ENCODE data around the gene IGF2. TPM values are rescaled to one million over a fixed set of nuclear protein-coding genes. Genes with fewer than 3 reads are reported as not detected.

IGF2 gene
- total RNA-seq, 1 experiment from 2014 or later, result 1.5 TPM

DNA sequence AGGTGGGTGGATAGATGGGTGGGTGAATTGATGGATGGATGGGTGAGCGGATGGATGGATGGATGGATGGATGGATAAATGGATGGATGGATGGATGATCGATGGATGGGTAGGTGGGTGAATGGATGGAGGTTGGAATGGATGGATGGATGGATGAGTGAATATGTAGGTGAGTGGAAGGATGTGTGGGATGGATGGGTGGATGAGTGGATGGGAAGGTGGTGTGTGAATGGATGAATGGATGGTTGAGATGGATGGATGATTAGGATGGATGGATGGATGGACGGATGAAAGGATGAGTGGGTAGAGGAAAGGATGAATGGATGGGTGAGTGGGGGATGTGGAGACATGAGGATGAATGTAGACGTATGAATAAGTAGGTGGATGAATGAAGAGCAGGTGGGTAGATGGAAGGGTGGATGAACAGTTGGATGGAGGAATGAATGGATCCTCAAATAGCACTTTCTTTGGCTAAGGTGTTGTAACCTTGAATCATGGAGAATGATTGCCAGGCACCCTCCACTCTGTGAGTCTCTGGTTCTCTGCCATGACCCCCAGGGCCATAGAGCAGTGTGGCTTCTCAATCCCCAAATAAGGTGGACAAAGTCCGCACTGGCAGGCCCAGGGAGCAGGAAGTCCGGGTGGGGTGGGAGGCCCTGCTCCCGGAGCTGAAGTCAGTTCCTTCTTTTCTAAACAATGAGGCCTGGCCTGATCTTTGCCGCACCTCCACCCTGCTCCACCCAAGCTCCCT, 36.9 kb downstream of the IGF2 start:
- TF ChIP-seq TEAD4 (CRISPR knock-in tag; IDR thresholded peaks at IDR 0.05) (no peak), ZNF416 (CRISPR knock-in tag; IDR thresholded peaks at IDR 0.05) (no peak), ETV6 (CRISPR knock-in tag; IDR thresholded peaks at IDR 0.05) (no peak), KAT7 (CRISPR knock-in tag; IDR thresholded peaks at IDR 0.05; ENCODE audit: borderline replicate concordance) (no peak)
- Mint-ChIP-seq H3K4me3 (no peak overlapping the region), H3K36me3 (no peaks in the 10 kb centered on the region), H3K27ac (no peak overlapping the region), H3K27me3 (ENCODE audit: low read depth) (no peaks in the 10 kb centered on the region; the same call in 1 of the 2 replicates), H3K4me1 (peaks cover 12% of the 10 kb centered on the region), H3K9me3 (peaks cover 4% of the 10 kb centered on the region; the same call in 1 of the 2 replicates)
- ChIA-PET POLR2A (no interaction called here), CTCF (interaction anchor here (1.0 kb wide), 1 partner anchor 54 kb away, joined by 3 read pairs; no protein-coding TSS in a partner anchor)
- no peak for ATAC-seq
- DNase-seq (ENCODE audit: low spot score), result no peak

DNA sequence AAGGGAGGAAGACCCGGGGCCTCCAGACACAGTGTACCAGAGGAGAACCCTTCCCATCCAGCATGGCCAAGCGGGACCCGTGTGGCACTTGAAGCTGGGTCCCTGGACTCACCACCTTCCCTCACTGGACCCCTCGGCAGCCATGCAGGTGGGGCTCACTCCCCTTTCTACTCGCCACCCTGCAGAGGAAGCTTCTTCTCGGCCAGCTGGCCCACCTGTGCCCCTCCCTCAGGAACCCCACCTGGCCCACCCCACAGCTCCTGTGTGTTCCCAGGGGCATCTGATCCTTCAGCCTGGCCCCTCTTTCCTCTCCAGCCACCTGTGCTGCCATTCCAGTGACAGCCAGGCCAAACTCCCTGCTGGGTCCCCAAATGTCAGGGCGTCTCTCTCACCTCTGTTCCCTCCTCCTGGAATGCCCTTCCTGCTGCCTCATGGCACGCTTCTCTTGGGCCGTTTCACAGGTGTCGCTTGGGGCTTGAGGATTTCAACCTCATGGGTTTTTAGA, 38.0 kb downstream of the IGF2 start:
- TF ChIP-seq, protein P1, sequence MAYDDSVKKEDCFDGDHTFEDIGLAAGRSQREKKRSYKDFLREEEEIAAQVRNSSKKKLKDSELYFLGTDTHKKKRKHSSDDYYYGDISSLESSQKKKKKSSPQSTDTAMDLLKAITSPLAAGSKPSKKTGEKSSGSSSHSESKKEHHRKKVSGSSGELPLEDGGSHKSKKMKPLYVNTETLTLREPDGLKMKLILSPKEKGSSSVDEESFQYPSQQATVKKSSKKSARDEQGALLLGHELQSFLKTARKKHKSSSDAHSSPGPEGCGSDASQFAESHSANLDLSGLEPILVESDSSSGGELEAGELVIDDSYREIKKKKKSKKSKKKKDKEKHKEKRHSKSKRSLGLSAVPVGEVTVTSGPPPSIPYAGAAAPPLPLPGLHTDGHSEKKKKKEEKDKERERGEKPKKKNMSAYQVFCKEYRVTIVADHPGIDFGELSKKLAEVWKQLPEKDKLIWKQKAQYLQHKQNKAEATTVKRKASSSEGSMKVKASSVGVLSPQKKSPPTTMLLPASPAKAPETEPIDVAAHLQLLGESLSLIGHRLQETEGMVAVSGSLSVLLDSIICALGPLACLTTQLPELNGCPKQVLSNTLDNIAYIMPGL (CRISPR knock-in tag; IDR thresholded peaks at IDR 0.05), result no peak
- TF ChIP-seq, protein P2, sequence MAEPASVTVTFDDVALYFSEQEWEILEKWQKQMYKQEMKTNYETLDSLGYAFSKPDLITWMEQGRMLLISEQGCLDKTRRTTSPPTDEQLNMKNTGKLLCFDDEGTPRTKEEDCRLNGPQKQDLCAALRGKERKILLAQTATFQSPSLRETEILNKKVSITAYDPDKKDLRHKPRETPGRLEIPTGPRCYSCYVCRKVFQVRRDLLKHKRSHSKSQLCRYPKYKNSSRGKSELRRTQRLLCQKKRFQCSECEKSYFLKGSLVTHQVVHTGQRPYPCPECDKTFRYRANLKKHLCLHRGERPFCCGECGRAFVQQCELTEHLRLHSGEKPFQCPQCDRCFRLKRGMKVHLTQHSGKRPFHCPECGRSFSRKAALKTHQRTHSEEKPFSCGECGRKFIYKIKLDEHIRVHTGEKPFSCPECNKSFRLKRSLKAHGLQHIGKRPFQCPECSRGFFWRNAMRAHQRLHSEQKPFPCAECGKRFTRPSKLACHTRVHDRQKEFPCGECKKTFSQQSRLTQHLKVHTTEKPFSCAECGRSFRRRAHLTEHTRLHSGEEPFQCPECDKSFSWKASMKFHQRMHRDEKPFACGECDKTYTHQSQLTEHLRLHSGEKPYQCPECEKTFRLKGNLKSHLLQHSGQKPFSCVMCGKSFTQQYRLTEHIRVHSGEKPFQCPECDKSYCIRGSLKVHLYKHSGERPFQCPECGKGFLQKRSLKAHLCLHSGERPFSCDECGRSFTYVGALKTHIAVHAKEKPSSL (CRISPR knock-in tag; conservative IDR thresholded peaks at IDR 0.05), result no peak
- TF ChIP-seq HMGA2 (CRISPR knock-in tag; IDR thresholded peaks at IDR 0.05), result no peak
- TF ChIP-seq, protein P3, sequence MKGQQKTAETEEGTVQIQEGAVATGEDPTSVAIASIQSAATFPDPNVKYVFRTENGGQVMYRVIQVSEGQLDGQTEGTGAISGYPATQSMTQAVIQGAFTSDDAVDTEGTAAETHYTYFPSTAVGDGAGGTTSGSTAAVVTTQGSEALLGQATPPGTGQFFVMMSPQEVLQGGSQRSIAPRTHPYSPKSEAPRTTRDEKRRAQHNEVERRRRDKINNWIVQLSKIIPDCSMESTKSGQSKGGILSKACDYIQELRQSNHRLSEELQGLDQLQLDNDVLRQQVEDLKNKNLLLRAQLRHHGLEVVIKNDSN (CRISPR knock-in tag; IDR thresholded peaks at IDR 0.05), result no peak
- TF ChIP-seq, protein P4, sequence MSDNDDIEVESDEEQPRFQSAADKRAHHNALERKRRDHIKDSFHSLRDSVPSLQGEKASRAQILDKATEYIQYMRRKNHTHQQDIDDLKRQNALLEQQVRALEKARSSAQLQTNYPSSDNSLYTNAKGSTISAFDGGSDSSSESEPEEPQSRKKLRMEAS (CRISPR knock-in tag; IDR thresholded peaks at IDR 0.05), result no peak
- TF ChIP-seq, protein P5, sequence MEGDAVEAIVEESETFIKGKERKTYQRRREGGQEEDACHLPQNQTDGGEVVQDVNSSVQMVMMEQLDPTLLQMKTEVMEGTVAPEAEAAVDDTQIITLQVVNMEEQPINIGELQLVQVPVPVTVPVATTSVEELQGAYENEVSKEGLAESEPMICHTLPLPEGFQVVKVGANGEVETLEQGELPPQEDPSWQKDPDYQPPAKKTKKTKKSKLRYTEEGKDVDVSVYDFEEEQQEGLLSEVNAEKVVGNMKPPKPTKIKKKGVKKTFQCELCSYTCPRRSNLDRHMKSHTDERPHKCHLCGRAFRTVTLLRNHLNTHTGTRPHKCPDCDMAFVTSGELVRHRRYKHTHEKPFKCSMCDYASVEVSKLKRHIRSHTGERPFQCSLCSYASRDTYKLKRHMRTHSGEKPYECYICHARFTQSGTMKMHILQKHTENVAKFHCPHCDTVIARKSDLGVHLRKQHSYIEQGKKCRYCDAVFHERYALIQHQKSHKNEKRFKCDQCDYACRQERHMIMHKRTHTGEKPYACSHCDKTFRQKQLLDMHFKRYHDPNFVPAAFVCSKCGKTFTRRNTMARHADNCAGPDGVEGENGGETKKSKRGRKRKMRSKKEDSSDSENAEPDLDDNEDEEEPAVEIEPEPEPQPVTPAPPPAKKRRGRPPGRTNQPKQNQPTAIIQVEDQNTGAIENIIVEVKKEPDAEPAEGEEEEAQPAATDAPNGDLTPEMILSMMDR (IDR thresholded peaks at IDR 0.05), result no peak
- no peak for TF ChIP-seq TEAD4 (CRISPR knock-in tag; IDR thresholded peaks at IDR 0.05)
- TF ChIP-seq ZNF416 (CRISPR knock-in tag; IDR thresholded peaks at IDR 0.05), result no peak
- no peak for TF ChIP-seq OVOL2 (CRISPR knock-in tag; IDR thresholded peaks at IDR 0.05; ENCODE audit: borderline replicate concordance)
- TF ChIP-seq, protein P6, sequence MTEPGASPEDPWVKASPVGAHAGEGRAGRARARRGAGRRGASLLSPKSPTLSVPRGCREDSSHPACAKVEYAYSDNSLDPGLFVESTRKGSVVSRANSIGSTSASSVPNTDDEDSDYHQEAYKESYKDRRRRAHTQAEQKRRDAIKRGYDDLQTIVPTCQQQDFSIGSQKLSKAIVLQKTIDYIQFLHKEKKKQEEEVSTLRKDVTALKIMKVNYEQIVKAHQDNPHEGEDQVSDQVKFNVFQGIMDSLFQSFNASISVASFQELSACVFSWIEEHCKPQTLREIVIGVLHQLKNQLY (CRISPR knock-in tag; IDR thresholded peaks at IDR 0.05), result no peak
- no peak for TF ChIP-seq JUN (CRISPR knock-in tag; IDR thresholded peaks at IDR 0.05)
- no peak for TF ChIP-seq EMX1 (CRISPR knock-in tag; IDR thresholded peaks at IDR 0.05)
- no peak overlapping the region for H3K4me3 Mint-ChIP-seq
- ChIA-PET CTCF (interaction anchor here (1.4 to 1.8 kb wide), 2 partner anchors 12 to 51 kb away, joined by 5 to 6 read pairs; no protein-coding TSS in a partner anchor), POLR2A (interaction anchor here (0.5 kb wide), 1 partner anchor 189 kb away, joined by 5 read pairs; no protein-coding TSS in a partner anchor)
- no peaks in the 10 kb centered on the region; the same call in 1 of the 2 replicates for H3K27me3 Mint-ChIP-seq (ENCODE audit: low read depth)
- DNase-seq (ENCODE audit: low spot score) (no peak), ATAC-seq (no peak)
- H3K4me1 Mint-ChIP-seq, result peaks cover 18% of the 10 kb centered on the region
- H3K36me3 Mint-ChIP-seq, result no peaks in the 10 kb centered on the region
- H3K27ac Mint-ChIP-seq, result no peak overlapping the region
- peaks cover 4% of the 10 kb centered on the region; the same call in 1 of the 2 replicates for H3K9me3 Mint-ChIP-seq
